Measurements from ENCODE around the gene RSBN1L.

DNA sequence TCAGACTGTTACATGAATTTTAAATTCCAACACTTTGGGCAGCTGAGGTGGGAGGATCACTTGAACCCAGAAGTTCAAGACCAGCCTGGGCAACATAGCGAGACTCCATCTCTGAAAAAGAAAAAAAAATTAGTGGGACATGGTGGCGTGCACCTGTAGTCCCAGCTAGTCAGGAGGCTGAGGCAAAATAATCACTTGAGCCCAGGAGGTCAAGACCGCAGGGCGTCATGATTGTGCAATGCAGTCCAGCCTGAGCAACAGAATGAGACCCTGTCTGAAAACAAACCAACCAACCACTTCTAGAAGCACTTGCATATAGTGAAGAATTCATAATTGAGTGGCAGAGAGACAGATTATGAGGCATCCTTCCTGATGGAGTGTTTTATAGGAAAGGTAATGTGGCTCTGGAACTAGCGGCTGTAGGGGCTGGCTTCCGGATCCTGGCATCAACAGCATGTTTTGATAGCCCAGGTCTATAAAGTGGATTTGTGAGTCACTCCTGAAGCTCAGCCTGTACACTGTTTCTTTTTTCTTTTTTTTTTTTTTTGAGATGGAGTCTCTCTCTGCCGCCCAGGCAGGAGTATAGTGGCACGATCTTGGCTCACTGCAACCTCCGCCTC lies 40.3 kb upstream of the RSBN1L start:
- TF ChIP-seq CTCF (conservative IDR thresholded peaks at IDR 0.05; ENCODE audit: low read depth, low read length) (no peak), EZH2 (IDR thresholded peaks at IDR 0.05; ENCODE audit: borderline replicate concordance, low read depth, low read length, poor library complexity, severe bottlenecking) (no peak)
